ENCODE measurements around the gene TBC1D10A.

DNA sequence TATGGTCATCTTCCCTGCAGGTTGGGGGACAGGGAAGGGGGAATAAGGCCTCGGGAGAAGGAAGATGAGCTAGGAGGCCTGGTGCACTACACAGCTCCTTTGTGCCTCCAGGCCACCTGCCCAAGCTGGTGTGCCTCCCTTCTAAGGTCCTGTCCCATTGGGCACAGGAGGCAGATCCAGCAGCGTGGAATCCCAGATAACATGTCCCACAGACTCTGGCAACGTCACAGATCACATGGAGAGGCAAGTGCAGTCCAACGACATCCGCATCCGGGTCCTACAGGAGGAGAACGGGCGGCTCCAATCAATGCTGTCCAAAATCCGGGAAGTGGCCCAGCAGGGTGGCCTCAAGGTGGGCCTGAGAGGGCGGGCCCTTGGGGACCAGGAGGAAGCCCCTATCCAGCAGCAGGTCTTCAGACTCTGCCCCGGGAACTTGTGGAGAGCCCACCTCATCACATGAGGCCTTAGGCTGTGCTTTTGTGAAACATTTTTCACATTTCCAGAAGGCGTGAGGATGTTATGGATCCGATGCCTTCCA is 48.6 kb upstream of the TBC1D10A start:
- TF ChIP-seq, protein P1, sequence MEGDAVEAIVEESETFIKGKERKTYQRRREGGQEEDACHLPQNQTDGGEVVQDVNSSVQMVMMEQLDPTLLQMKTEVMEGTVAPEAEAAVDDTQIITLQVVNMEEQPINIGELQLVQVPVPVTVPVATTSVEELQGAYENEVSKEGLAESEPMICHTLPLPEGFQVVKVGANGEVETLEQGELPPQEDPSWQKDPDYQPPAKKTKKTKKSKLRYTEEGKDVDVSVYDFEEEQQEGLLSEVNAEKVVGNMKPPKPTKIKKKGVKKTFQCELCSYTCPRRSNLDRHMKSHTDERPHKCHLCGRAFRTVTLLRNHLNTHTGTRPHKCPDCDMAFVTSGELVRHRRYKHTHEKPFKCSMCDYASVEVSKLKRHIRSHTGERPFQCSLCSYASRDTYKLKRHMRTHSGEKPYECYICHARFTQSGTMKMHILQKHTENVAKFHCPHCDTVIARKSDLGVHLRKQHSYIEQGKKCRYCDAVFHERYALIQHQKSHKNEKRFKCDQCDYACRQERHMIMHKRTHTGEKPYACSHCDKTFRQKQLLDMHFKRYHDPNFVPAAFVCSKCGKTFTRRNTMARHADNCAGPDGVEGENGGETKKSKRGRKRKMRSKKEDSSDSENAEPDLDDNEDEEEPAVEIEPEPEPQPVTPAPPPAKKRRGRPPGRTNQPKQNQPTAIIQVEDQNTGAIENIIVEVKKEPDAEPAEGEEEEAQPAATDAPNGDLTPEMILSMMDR (conservative IDR thresholded peaks at IDR 0.05; ENCODE audit: low read depth, low read length): no peak
- TF ChIP-seq EZH2 (IDR thresholded peaks at IDR 0.05; ENCODE audit: low read length, unreplicated experiment): no peak

Measured in PC-3 (cell line).